ENCODE data around the gene RAB40B. TPM values are rescaled to one million over a fixed set of nuclear protein-coding genes. Genes with fewer than 3 reads are reported as not detected.

Gene RAB40B
- polyA plus RNA-seq, 1 donor (not counting 4 experiments of a cell fraction or from before 2014, with no cell fraction given), result 10.6 TPM

GRCh38 chr17:82709024-82709675 is 10.7 kb upstream of the RAB40B start:
- Histone ChIP-seq H4K20me1 (ENCODE audit: control insufficient read depth, extremely low read depth, insufficient read depth, low read length) (no peaks in the 10 kb centered on the region), H3K27me3 (ENCODE audit: control insufficient read depth, extremely low read depth, insufficient read depth, low read length) (no peaks in the 10 kb centered on the region), H3K9ac (ENCODE audit: control insufficient read depth, extremely low read depth, insufficient read depth, low read length) (no peak overlapping the region), H3K4me2 (ENCODE audit: control insufficient read depth, extremely low read depth, insufficient read depth, low read depth, low read length) (no peak overlapping the region), H3K9me3 (ENCODE audit: control insufficient read depth, low read depth, low read length) (no peaks in the 10 kb centered on the region), H3K27ac (ENCODE audit: control insufficient read depth, insufficient read depth, low read length) (no peak overlapping the region), H3K4me3 (ENCODE audit: control insufficient read depth in 2 of 3, extremely low read depth in 1 of 3, insufficient read depth in 2 of 3, low read depth in 1 of 3, low read length in 3 of 3) (no peak overlapping the region), H3K36me3 (ENCODE audit: control insufficient read depth in 2 of 2, extremely low read depth in 1 of 2, insufficient read depth in 2 of 2, low read length in 2 of 2) (no peaks in the 10 kb centered on the region), H3K4me1 (ENCODE audit: control insufficient read depth, extremely low read depth, insufficient read depth, low read length) (no peaks in the 10 kb centered on the region), H2AFZ (ENCODE audit: control insufficient read depth, low read length) (no peak overlapping the region), H3K79me2 (ENCODE audit: control insufficient read depth, insufficient read depth, low read length) (no peaks in the 10 kb centered on the region), H3K9me1 (ENCODE audit: control insufficient read depth, extremely low read depth, insufficient read depth, low read length) (no peaks in the 10 kb centered on the region)
- DNase-seq (ENCODE audit: low read depth, low spot score) (no peak), FAIRE-seq (no peak)
- dilution Hi-C loops (cut with MboI; ENCODE audit: extremely low pct_ligation_motif_present, low sequenced_read_pairs), result no loop called here
- no peak for TF ChIP-seq CTCF (optimal IDR thresholded peaks at IDR 0.05 in 1 of 3, IDR thresholded peaks at IDR 0.05 in 1 of 3, conservative IDR thresholded peaks at IDR 0.05 in 1 of 3; ENCODE audit: extremely low read depth in 1 of 3, insufficient read depth in 2 of 3, low read length in 3 of 3)
- TF ChIP-seq EZH2 (IDR thresholded peaks at IDR 0.05; ENCODE audit: low read length), result no peak

- H3K36me3 ChIP-seq (ENCODE audit: control insufficient read depth in 2 of 2, extremely low read depth in 1 of 2, insufficient read depth in 2 of 2, low read length in 2 of 2), result no peaks in the 10 kb centered on the region
- H3K79me2 ChIP-seq (ENCODE audit: control insufficient read depth, insufficient read depth, low read length), result no peaks in the 10 kb centered on the region
- peaks cover 11% of the 10 kb centered on the region for H3K4me1 ChIP-seq (ENCODE audit: control insufficient read depth, extremely low read depth, insufficient read depth, low read length)
- no peak overlapping the region for H3K4me3 ChIP-seq (ENCODE audit: control insufficient read depth in 2 of 3, extremely low read depth in 1 of 3, insufficient read depth in 2 of 3, low read depth in 1 of 3, low read length in 3 of 3)
- DNase-seq (ENCODE audit: low read depth, low spot score) (no peak), FAIRE-seq (no peak)
- no peaks in the 10 kb centered on the region for H3K27me3 ChIP-seq (ENCODE audit: control insufficient read depth, extremely low read depth, insufficient read depth, low read length)
- H3K9me3 ChIP-seq (ENCODE audit: control insufficient read depth, low read depth, low read length), result no peaks in the 10 kb centered on the region
- no peak overlapping the region for H3K4me2 ChIP-seq (ENCODE audit: control insufficient read depth, extremely low read depth, insufficient read depth, low read depth, low read length)
- no peak overlapping the region for H3K27ac ChIP-seq (ENCODE audit: control insufficient read depth, insufficient read depth, low read length)
- no peak for TF ChIP-seq CTCF (optimal IDR thresholded peaks at IDR 0.05 in 1 of 3, IDR thresholded peaks at IDR 0.05 in 1 of 3, conservative IDR thresholded peaks at IDR 0.05 in 1 of 3; ENCODE audit: extremely low read depth in 1 of 3, insufficient read depth in 2 of 3, low read length in 3 of 3)
- TF ChIP-seq EZH2 (IDR thresholded peaks at IDR 0.05; ENCODE audit: low read length), result no peak
- no peak overlapping the region for H3K9ac ChIP-seq (ENCODE audit: control insufficient read depth, extremely low read depth, insufficient read depth, low read length)
- dilution Hi-C loops (cut with MboI; ENCODE audit: extremely low pct_ligation_motif_present, low sequenced_read_pairs), result no loop called here
- H4K20me1 ChIP-seq (ENCODE audit: control insufficient read depth, extremely low read depth, insufficient read depth, low read length), result no peaks in the 10 kb centered on the region
- H3K9me1 ChIP-seq (ENCODE audit: control insufficient read depth, extremely low read depth, insufficient read depth, low read length), result no peaks in the 10 kb centered on the region
- H2AFZ ChIP-seq (ENCODE audit: control insufficient read depth, low read length), result no peak overlapping the region
Observed at GRCh38 chr17:82705756-82706155, 7.3 kb upstream of the RAB40B start.
